Measurements from ENCODE around the gene HACL1. TPM values are rescaled to one million over a fixed set of nuclear protein-coding genes. Genes with fewer than 3 reads are reported as not detected.
A peak's percentile ranks its signal among the peaks of the same experiment; 100 is the strongest.

The HACL1 gene
- total RNA-seq, 1 donor from 2014 or later = 13.8 TPM

DNA sequence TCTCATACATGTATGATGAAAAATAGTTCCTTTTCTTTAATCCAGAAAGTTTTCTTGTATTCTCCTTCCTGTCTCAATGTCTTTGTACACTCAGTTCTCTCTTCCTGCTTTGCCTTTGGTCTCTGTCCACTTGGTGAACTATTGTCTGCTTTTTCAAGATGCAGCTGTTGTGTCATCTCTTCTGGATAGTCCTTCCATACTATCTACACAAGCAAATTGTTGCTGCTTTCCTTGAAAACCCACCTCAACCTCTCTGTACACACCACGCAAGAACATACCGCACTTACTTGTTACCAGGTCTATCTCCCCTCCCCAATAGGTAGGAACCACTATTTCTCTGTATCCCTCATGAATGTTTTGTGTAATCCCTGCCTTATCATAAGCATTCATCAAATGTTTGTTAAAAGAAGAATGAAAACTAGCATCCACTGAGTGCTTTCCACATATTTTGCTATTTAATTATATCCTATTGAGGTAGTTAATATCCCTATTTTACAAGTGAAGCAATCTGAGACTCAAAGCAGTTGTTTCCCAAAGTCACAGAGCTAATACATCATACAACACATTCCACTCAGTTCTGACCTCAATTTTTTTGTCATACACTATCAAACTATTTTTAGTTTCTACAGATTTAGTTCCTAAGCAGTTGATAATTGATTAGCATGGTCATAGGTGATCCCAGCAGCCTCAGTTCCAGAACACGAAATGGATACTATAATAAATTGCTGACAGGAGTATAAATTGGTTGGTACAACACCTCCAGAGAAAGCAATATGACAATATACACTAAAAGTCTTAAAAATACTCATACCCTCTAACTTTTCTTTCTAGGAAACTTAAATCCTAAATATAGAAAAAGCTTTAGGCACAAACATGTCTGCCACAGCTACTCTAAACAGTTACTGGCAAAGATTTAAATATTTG, 19.6 kb downstream of the HACL1 start:
- Histone ChIP-seq H3K4me3 (no peak overlapping the region), H3K27ac (no peak overlapping the region), H3K27me3 (no peaks in the 10 kb centered on the region), H3K36me3 (peaks cover 2 to 38% of the 10 kb centered on the region in 2 donors), H3K9me3 (no peaks in the 10 kb centered on the region), H3K4me1 (peaks cover 0 to 10% of the 10 kb centered on the region in 2 donors)
- DNase-seq (ENCODE audit: low spot score in 2 of 2) = no peak
- intact Hi-C loops (cut with DNase I) = no loop called here
- TF ChIP-seq, protein P1, sequence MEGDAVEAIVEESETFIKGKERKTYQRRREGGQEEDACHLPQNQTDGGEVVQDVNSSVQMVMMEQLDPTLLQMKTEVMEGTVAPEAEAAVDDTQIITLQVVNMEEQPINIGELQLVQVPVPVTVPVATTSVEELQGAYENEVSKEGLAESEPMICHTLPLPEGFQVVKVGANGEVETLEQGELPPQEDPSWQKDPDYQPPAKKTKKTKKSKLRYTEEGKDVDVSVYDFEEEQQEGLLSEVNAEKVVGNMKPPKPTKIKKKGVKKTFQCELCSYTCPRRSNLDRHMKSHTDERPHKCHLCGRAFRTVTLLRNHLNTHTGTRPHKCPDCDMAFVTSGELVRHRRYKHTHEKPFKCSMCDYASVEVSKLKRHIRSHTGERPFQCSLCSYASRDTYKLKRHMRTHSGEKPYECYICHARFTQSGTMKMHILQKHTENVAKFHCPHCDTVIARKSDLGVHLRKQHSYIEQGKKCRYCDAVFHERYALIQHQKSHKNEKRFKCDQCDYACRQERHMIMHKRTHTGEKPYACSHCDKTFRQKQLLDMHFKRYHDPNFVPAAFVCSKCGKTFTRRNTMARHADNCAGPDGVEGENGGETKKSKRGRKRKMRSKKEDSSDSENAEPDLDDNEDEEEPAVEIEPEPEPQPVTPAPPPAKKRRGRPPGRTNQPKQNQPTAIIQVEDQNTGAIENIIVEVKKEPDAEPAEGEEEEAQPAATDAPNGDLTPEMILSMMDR (IDR thresholded peaks at IDR 0.05) = no peak

DNA sequence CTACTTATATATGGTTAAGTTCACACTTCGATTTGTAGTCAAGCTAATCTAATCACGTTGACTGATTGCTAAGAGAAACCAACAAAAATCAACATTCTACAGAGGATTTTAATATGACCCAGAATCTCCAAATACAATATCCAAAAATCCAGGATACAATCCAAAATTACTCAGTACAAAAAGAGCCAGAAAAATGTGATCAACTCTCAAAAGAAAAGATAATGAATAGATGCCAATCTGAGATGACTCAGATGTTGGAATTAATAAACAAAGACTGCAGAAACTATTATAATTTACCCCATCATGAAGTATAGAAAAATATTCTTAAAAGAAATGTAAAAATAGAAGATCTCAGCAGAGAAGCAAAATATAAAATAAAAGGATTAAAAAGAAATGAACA, 22.3 kb downstream of the HACL1 start:
- H3K36me3 ChIP-seq = peaks cover 2 to 28% of the 10 kb centered on the region in 2 donors
- TF ChIP-seq, protein P1 (IDR thresholded peaks at IDR 0.05) = no peak
- no peak overlapping the region for H3K4me3 ChIP-seq
- H3K9me3 ChIP-seq = no peaks in the 10 kb centered on the region
- H3K27me3 ChIP-seq = no peaks in the 10 kb centered on the region
- peak overlapping the region in 1 of 2 donors; percentile 36 for H3K27ac ChIP-seq
- H3K4me1 ChIP-seq = peaks cover 0 to 10% of the 10 kb centered on the region in 2 donors
- intact Hi-C loops (cut with DNase I) = no loop called here
- no peak for DNase-seq (ENCODE audit: low spot score in 2 of 2)

DNA sequence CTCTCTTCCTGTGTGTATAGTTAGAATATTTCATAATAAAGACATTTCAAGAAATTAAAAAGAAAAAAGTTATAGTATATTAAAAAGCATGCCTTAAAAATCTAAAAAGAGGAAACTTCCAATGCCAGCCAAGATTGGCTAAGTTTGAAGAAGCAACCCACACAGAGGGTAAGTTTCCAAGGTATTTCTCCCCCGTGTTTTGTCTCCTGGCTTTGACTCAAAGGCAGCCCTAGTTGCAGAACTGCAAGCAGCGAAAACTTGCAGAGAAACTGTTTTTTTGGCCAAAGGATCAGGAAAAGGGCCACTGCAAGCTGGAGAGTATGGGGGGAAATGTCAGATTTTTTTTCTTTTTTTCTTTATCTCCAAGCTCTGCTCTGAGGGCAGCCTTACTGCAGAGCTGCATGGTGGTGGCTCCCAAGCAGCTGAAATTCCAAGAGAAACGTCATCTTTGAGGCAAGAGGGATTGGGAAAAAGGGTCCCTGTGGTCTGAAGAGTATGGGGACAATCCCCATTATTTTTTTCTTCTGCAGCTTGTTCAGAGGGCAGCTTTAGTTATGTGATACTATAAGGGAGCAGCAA, 23.0 kb downstream of the HACL1 start:
- peaks cover 2 to 30% of the 10 kb centered on the region in 2 donors for H3K36me3 ChIP-seq
- intact Hi-C loops (cut with DNase I) = no loop called here
- H3K4me1 ChIP-seq = peaks cover 0 to 10% of the 10 kb centered on the region in 2 donors
- no peak for DNase-seq (ENCODE audit: low spot score in 2 of 2)
- H3K4me3 ChIP-seq = no peak overlapping the region
- no peaks in the 10 kb centered on the region for H3K27me3 ChIP-seq
- H3K9me3 ChIP-seq = no peaks in the 10 kb centered on the region
- TF ChIP-seq, protein P1 (IDR thresholded peaks at IDR 0.05) = no peak
- peak overlapping the region in 1 of 2 donors; percentile 36 for H3K27ac ChIP-seq

DNA sequence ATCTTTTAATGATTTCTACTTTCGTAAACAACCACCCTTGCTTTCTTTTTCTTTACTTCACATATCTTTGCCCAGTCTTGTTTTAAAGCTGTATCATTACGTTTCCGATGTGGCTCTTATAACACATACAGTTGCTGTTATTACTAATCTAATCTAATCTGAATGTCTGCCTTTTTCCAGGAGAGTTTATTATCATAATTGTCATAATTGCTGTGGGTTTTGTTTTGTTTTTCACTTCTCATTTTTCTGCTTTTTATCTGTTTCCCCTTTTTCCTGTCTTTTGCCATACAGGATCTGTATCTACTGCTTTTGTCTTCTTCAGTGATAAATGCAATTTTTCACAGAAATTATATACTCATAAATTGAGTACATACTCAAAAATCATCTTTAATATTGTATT, 24.9 kb downstream of the HACL1 start:
- no peak overlapping the region for H3K27ac ChIP-seq
- intact Hi-C loops (cut with DNase I) = no loop called here
- peaks cover 0 to 10% of the 10 kb centered on the region in 2 donors for H3K4me1 ChIP-seq
- no peaks in the 10 kb centered on the region for H3K27me3 ChIP-seq
- no peak overlapping the region for H3K4me3 ChIP-seq
- H3K9me3 ChIP-seq = no peaks in the 10 kb centered on the region
- peaks cover 10 to 25% of the 10 kb centered on the region in 2 donors for H3K36me3 ChIP-seq
- TF ChIP-seq, protein P1 (IDR thresholded peaks at IDR 0.05) = no peak
- no peak for DNase-seq (ENCODE audit: low spot score in 2 of 2)

DNA sequence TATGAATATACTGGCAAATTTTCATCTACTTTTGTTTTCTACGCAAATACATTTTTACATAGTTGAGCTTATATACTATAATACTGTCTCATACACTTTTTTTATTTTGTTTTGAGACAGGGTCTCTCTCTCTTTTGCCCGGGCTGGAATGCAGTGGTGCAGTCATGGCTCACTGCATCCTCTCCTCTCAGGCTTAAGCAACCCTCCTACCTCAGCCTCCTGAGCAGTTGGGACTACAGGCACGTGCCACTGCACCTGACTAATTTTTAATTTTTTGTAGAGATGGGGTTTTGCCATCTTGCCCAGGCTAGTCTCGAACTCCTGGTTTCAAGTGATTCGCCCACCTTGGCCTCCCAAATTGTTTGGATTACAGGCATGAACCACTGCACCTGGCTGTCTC, 25.9 kb downstream of the HACL1 start:
- TF ChIP-seq, protein P1 (IDR thresholded peaks at IDR 0.05) = no peak
- H3K36me3 ChIP-seq = peaks cover 8 to 24% of the 10 kb centered on the region in 2 donors
- intact Hi-C loops (cut with DNase I) = no loop called here
- DNase-seq (ENCODE audit: low spot score in 2 of 2) = no peak
- H3K9me3 ChIP-seq = no peaks in the 10 kb centered on the region
- no peak overlapping the region for H3K27ac ChIP-seq
- no peaks in the 10 kb centered on the region for H3K27me3 ChIP-seq
- H3K4me3 ChIP-seq = no peak overlapping the region
- H3K4me1 ChIP-seq = peaks cover 0 to 10% of the 10 kb centered on the region in 2 donors

Data from ascending aorta (tissue), 2 donors.